ENCODE data around the gene TAF11.

GRCh38 chr6:34877259-34877658 lies 10.6 kb downstream of the TAF11 start:
- no peak for TF ChIP-seq TAF1 (IDR thresholded peaks at IDR 0.05; ENCODE audit: low read depth)
- TF ChIP-seq REST (IDR thresholded peaks at IDR 0.05; ENCODE audit: low read depth) = no peak
- TF ChIP-seq MAX (IDR thresholded peaks at IDR 0.05) = no peak
- no peak for TF ChIP-seq NFIC (IDR thresholded peaks at IDR 0.05)
- TF ChIP-seq RAD21 (IDR thresholded peaks at IDR 0.05; ENCODE audit: low read depth) = no peak
- no peak for TF ChIP-seq YY1 (IDR thresholded peaks at IDR 0.05; ENCODE audit: low read depth)

Measured in Ishikawa (cell line).